ENCODE results near the gene USP32. TPM values are rescaled to one million over a fixed set of nuclear protein-coding genes. Genes with fewer than 3 reads are reported as not detected.

Gene USP32
- total and polyA plus RNA-seq, 2 of the 8 experiments (the other 6 are each of a cell fraction or from before 2014, with no cell fraction given): 29.6 to 112 TPM

- Histone ChIP-seq H3K9me3 (ENCODE audit: insufficient read depth in 2 of 2, low read depth in 1 of 2, low read length in 1 of 2) (no peaks in the 10 kb centered on the region), H2AK5ac (ENCODE audit: low read depth, low read length) (peak overlapping the region; percentile 83; the same call in 1 of the 2 replicates), H3K14ac (ENCODE audit: insufficient read length) (no peak overlapping the region), H2AFZ (ENCODE audit: low read length) (no peak overlapping the region), H3K9ac (replicated peaks in 1 of 4; ENCODE audit: extremely low read depth in 1 of 4, low read depth in 3 of 4, low read length in 3 of 4) (no peak overlapping the region), H4K8ac (ENCODE audit: extremely low read depth, insufficient read depth, low read length) (no peak overlapping the region), H3K36me3 (ENCODE audit: control insufficient read depth in 2 of 4, insufficient read depth in 4 of 4, low read length in 3 of 4) (no peaks in the 10 kb centered on the region; a peak in 2 of 8 replicates), H3K27ac (ENCODE audit: low read depth, low read length) (no peak overlapping the region), H3K27me3 (replicated peaks in 1 of 4; ENCODE audit: control insufficient read depth in 3 of 4, extremely low read depth in 1 of 4, insufficient read depth in 3 of 4, low read length in 3 of 4) (no peaks in the 10 kb centered on the region), H3K79me1 (ENCODE audit: low read depth, low read length) (peaks cover 2% of the 10 kb centered on the region; the same call in 1 of the 2 replicates), H4K91ac (replicated peaks; ENCODE audit: insufficient read length, low read length) (peak overlapping the region; percentile 52), H2BK12ac (ENCODE audit: low read depth, low read length) (no peak overlapping the region), H2BK20ac (ENCODE audit: low read length) (peak overlapping the region; percentile 9; the same call in 1 of the 2 replicates), H4K5ac (ENCODE audit: insufficient read length, low read depth, low read length) (no peak overlapping the region), H3K4me2 (ENCODE audit: insufficient read depth in 1 of 2, low read depth in 2 of 2, low read length in 2 of 2) (peak overlapping the region in 1 of 2 experiments; percentile 64; a peak in 2 of 4 replicates), H3K23ac (ENCODE audit: insufficient read length) (no peak overlapping the region), H2BK5ac (ENCODE audit: low read depth, low read length) (no peak overlapping the region), H4K20me1 (replicated peaks in 1 of 2; ENCODE audit: control insufficient read depth in 1 of 2, insufficient read depth in 2 of 2, low read length in 2 of 2) (peaks cover 0 to 3% of the 10 kb centered on the region in 2 experiments), H3K4me3 (ENCODE audit: extremely low read depth in 1 of 4, insufficient read depth in 2 of 4, low read depth in 3 of 4, low read length in 4 of 4) (no peak overlapping the region), H3K79me2 (ENCODE audit: control insufficient read depth in 1 of 2, insufficient read depth in 2 of 2, low read length in 2 of 2) (peaks cover 14 to 85% of the 10 kb centered on the region in 2 experiments), H3K23me2 (ENCODE audit: low read depth, low read length) (peaks cover 4% of the 10 kb centered on the region; the same call in 1 of the 2 replicates), H2BK15ac (ENCODE audit: low read length) (0 out of 2 replicates have a peak overlapping the region, but pooled peaks have one; percentile 88), H3K4me1 (replicated peaks in 1 of 4; ENCODE audit: control insufficient read depth in 3 of 4, insufficient read depth in 4 of 4, low read length in 3 of 4) (peaks cover 7 to 25% (median 17%) of the 10 kb centered on the region in 4 experiments), H3K18ac (ENCODE audit: extremely low read depth, low read length) (peak overlapping the region; percentile 7; the same call in 1 of the 2 replicates), H3K4ac (replicated peaks; ENCODE audit: insufficient read length, low read depth, low read length) (peak overlapping the region; percentile 13), H3K56ac (replicated peaks; ENCODE audit: insufficient read length, low read depth, low read length) (no peak overlapping the region), H2BK120ac (replicated peaks; ENCODE audit: low read depth, low read length) (no peak overlapping the region)
- POLR2A ChIA-PET (ENCODE audit: partially characterized antibody): interaction anchor here (0.6 to 2.7 kb wide), 4 partner anchors 10 to 116 kb away, joined by 3 to 6 read pairs (median 3); no protein-coding TSS in a partner anchor
- CTCF ChIA-PET (ENCODE audit: partially characterized antibody): interaction anchor here (0.6 to 1.7 kb wide), 6 partner anchors 9 to 273 kb away, joined by 3 to 6 read pairs (median 4); no protein-coding TSS in a partner anchor
- DNase-seq (ENCODE audit: low read depth in 1 of 2, low spot score in 2 of 2) (no peak), FAIRE-seq (no peak)
- TF ChIP-seq CEBPB (IDR thresholded peaks at IDR 0.05; ENCODE audit: low read depth, low read length) (peak; percentile 63; the same call in 1 of the 2 replicates), TAF1 (IDR thresholded peaks at IDR 0.05; ENCODE audit: low read depth, low read length) (no peak)
- WGBS, 2 experiments (ENCODE audit: extremely low coverage in 1 of 2, insufficient coverage in 1 of 2, insufficient read length in 1 of 2, insufficient replicate concordance in 2 of 2, low coverage in 1 of 2, low lambda C conversion rate in 2 of 2, missing lambda C conversion rate in 1 of 2): 90% methylated on average over 3 of the region's 3 CpGs; no CpG with 5 or more reads in 1 of the 2 experiments
Measured at GRCh38 chr17:60383379-60383778, 8.6 kb downstream of the USP32 start.
